CD4-positive, alpha-beta T cell (primary cell): Measurements from ENCODE around the gene ZSCAN4. TPM values are rescaled to one million over a fixed set of nuclear protein-coding genes. Genes with fewer than 3 reads are reported as not detected.

Experiments
- ATAC-seq: fragments of 200-7000 bp; cut with Tn5 transposase; one replicate; pipeline ENCODE4 v1.10.0; 2022; ENCODE audit warnings: mild to moderate bottlenecking; ENCODE audit not compliant: poor library complexity
- CTCF ChIA-PET: fragments of 350-600 bp; sonication (Branson Sonifier 250); formaldehyde crosslinking; loops from one replicate; lab custom pipeline; 2021; ENCODE audit warnings: antibody characterized with exemption, inconsistent platforms; lab: Charles Lee
- POLR2A ChIA-PET: fragments of 350-600 bp; sonication (Branson Sonifier 250); formaldehyde crosslinking; loops from one replicate; lab custom pipeline; 2021; ENCODE audit warnings: antibody characterized with exemption, inconsistent platforms; lab: Charles Lee
- DNase-seq, 14 experiments: peaks; one replicate each; pipeline ENCODE4 v3.0.0-alpha.2; 2013 to 2020; ENCODE audit warnings: mixed read lengths in 2 of 14
- H3K27ac ChIP-seq, 2 donors: one replicate each; pipeline versions ENCODE4 v1.5.1 to v1.7.0; 2013; ENCODE audit warnings: low read length in 2 of 2, low read depth in 1 of 2, mild to moderate bottlenecking in 1 of 2
- H3K27me3 ChIP-seq, 2 experiments: 1 replicate in 1 of 2; 2 replicates in 1 of 2; pipeline versions ENCODE4 v1.6.1 to v1.7.0; 2013; ENCODE audit warnings: low read length in 2 of 2, control low read depth in 1 of 2, mild to moderate bottlenecking in 1 of 2, moderate library complexity in 1 of 2; ENCODE audit not compliant: insufficient read depth in 2 of 2, control insufficient read depth in 1 of 2
- H3K36me3 ChIP-seq: one replicate; pipeline ENCODE4 v1.6.1; 2013; ENCODE audit warnings: low read length, control low read depth; ENCODE audit not compliant: insufficient read depth
- H3K4me1 ChIP-seq: one replicate; pipeline ENCODE4 v1.6.1; 2013; ENCODE audit warnings: low read length, control low read depth; ENCODE audit not compliant: insufficient read depth
- H3K4me3 ChIP-seq: one replicate; pipeline ENCODE4 v1.5.1; 2013; ENCODE audit warnings: mild to moderate bottlenecking, low read length, moderate library complexity
- H3K9me3 ChIP-seq, 2 experiments: 1 replicate in 1 of 2; 2 replicates in 1 of 2; pipeline versions ENCODE4 v1.6.1 to v1.7.0; 2013; ENCODE audit warnings: low read length in 2 of 2, mild to moderate bottlenecking in 2 of 2, control low read depth in 1 of 2, moderate library complexity in 1 of 2; ENCODE audit not compliant: control insufficient read depth in 1 of 2, insufficient read depth in 1 of 2
- H3K27ac Mint-ChIP-seq: one replicate; pipeline ENCODE4 v1.8.0; 2020; ENCODE audit warnings: mixed read lengths
- H3K27me3 Mint-ChIP-seq: one replicate; pipeline ENCODE4 v1.8.0; 2021; ENCODE audit warnings: mixed read lengths
- H3K36me3 Mint-ChIP-seq: one replicate; pipeline ENCODE4 v1.8.0; 2021; ENCODE audit warnings: low read depth, mixed read lengths
- H3K4me1 Mint-ChIP-seq: one replicate; pipeline ENCODE4 v1.8.0; 2021; ENCODE audit warnings: low read depth, mixed read lengths
- H3K4me3 Mint-ChIP-seq: one replicate; pipeline ENCODE4 v1.8.0; 2020; ENCODE audit warnings: mild to moderate bottlenecking, mixed read lengths
- H3K9me3 Mint-ChIP-seq: one replicate; pipeline ENCODE4 v1.8.0; 2020; ENCODE audit warnings: mixed read lengths
- CTCF ChIP-seq: fragments of 200-600 bp; IDR thresholded peaks from one replicate; pipeline ENCODE4 v1.8.0; 2022; ENCODE audit warnings: antibody characterized with exemption, mild to moderate bottlenecking
- intact Hi-C, 2 experiments: fragments of 100-400 bp; cut with DNase I in 1 of 2; cut with micrococcal nuclease in 1 of 2; formaldehyde crosslinking; loops; one replicate each; pipeline versions ENCODE4 v1.15.1 to v1.9.0; 2023 to 2025; cut with DNase I, micrococcal nuclease
- total RNA-seq, 174 experiments: library from RNA in 2 of 174; stranded (reverse) in 2 of 174; gene quantifications; one replicate each; pipeline ENCODE4 v1.2.3 and lab custom pipeline; 2021 to 2026

ZSCAN4 gene
- total RNA-seq, 2 experiments from 2014 or later, result not detected

- H3K4me1 Mint-ChIP-seq, result peaks cover 6% of the 10 kb centered on the region
- peaks cover 35% of the 10 kb centered on the region for H3K9me3 Mint-ChIP-seq
- H3K36me3 ChIP-seq, result no peaks in the 10 kb centered on the region
- POLR2A ChIA-PET, result interaction anchor here (0.6 kb wide), 1 partner anchor 288 kb away, joined by 3 read pairs; no protein-coding TSS in a partner anchor
- H3K4me1 ChIP-seq, result no peaks in the 10 kb centered on the region
- intact Hi-C loops, result no loop called here
- no peak overlapping the region for H3K4me3 ChIP-seq
- H3K27me3 ChIP-seq, result peaks cover 3 to 8% of the 10 kb centered on the region in 2 experiments
- peaks cover 49% of the 10 kb centered on the region for H3K36me3 Mint-ChIP-seq
- peaks cover 66% of the 10 kb centered on the region for H3K27me3 Mint-ChIP-seq
- no peak overlapping the region for H3K4me3 Mint-ChIP-seq
- no peak overlapping the region for H3K27ac ChIP-seq
- ATAC-seq (no peak), DNase-seq (no peak)
- no peak overlapping the region for H3K27ac Mint-ChIP-seq
- H3K9me3 ChIP-seq, result peaks cover 18 to 23% of the 10 kb centered on the region in 2 experiments
- CTCF ChIA-PET, result no interaction called here
- TF ChIP-seq CTCF, result no peak
Observed at GRCh38 chr19:57655443-57655842, 13.3 kb upstream of the ZSCAN4 start.

GRCh38 chr19:57656346-57656745, 12.4 kb upstream of the ZSCAN4 start:
- no peaks in the 10 kb centered on the region for H3K36me3 ChIP-seq
- ChIA-PET POLR2A (interaction anchor here (0.6 kb wide), 1 partner anchor 287 kb away, joined by 3 read pairs; no protein-coding TSS in a partner anchor), CTCF (no interaction called here)
- peaks cover 16 to 17% of the 10 kb centered on the region in 2 experiments for H3K9me3 ChIP-seq
- ATAC-seq, result no peak
- no peaks in the 10 kb centered on the region for H3K4me1 ChIP-seq
- H3K27ac ChIP-seq, result no peak overlapping the region
- Mint-ChIP-seq H3K36me3 (peaks cover 47% of the 10 kb centered on the region), H3K9me3 (peaks cover 35% of the 10 kb centered on the region), H3K27me3 (peaks cover 73% of the 10 kb centered on the region), H3K27ac (no peak overlapping the region), H3K4me1 (peaks cover 4% of the 10 kb centered on the region), H3K4me3 (no peak overlapping the region)
- intact Hi-C loops, result no loop called here
- no peak for TF ChIP-seq CTCF
- H3K4me3 ChIP-seq, result no peak overlapping the region
- H3K27me3 ChIP-seq, result peaks cover 3 to 16% of the 10 kb centered on the region in 2 experiments
- DNase-seq, result no peak

GRCh38 chr19:57664269-57665127, 4.2 kb upstream of the ZSCAN4 start:
- no peaks in the 10 kb centered on the region for H3K9me3 Mint-ChIP-seq
- peak overlapping the region; percentile 30 for H3K4me3 Mint-ChIP-seq
- H3K27ac Mint-ChIP-seq, result no peak overlapping the region
- peaks cover 31 to 55% of the 10 kb centered on the region in 2 experiments for H3K27me3 ChIP-seq
- H3K9me3 ChIP-seq, result peaks cover 0 to 53% of the 10 kb centered on the region in 2 experiments
- H3K4me1 ChIP-seq, result peaks cover 5% of the 10 kb centered on the region
- no peak overlapping the region for H3K27ac ChIP-seq
- H3K4me1 Mint-ChIP-seq, result peaks cover 6% of the 10 kb centered on the region
- H3K4me3 ChIP-seq, result peak overlapping the region; percentile 12
- intact Hi-C loops, result no loop called here
- H3K27me3 Mint-ChIP-seq, result peaks cover 62% of the 10 kb centered on the region
- H3K36me3 Mint-ChIP-seq, result no peaks in the 10 kb centered on the region
- ChIA-PET POLR2A (interaction anchor here (0.7 kb wide), 1 partner anchor 17 kb away, joined by 3 read pairs; the partner anchor contains the start of gene ZNF551), CTCF (no interaction called here)
- ATAC-seq, result peak; percentile 32
- no peak for TF ChIP-seq CTCF
- no peaks in the 10 kb centered on the region for H3K36me3 ChIP-seq
- peak in 3 of 14 experiments; percentile 5 to 34 (median 14) for DNase-seq
